Subcutaneous adipose tissue (tissue), 4 donors: Measurements from ENCODE around the gene AK8. TPM values are rescaled to one million over a fixed set of nuclear protein-coding genes. Genes with fewer than 3 reads are reported as not detected.

ENCODE experiments used
- CTCF ChIP-seq: fragments of 450-650 bp; IDR thresholded peaks from one replicate; pipeline ENCODE4 v1.5.1; 2016; ENCODE audit warnings: low read depth, mild to moderate bottlenecking, control low read depth, antibody characterized with exemption, moderate library complexity
- total RNA-seq, 4 donors: library from RNA; depleted of rRNA; stranded (reverse); fragments of >200 nt; gene quantifications; one replicate each; pipeline ENCODE4 v1.1.0, GENCODE V29; 2016

The AK8 gene
- total RNA-seq: 1 to 10 TPM in 3 of 4 donors, under 1 TPM in 1; 0.68 to 1.3 (median 1.1) TPM

- no peak for TF ChIP-seq CTCF
Observed at GRCh38 chr9:132877824-132878694, at the start of gene AK8. TSS of gene AK8 (minus strand) at chr9:132878284. CDS start at chr9:132878255, 29 bp downstream.

- no peak for TF ChIP-seq CTCF
Observed at GRCh38 chr9:132927704-132928103, 49.6 kb upstream of the AK8 start.

- no peak for TF ChIP-seq CTCF
Observed at GRCh38 chr9:132923346-132923902, 45.3 kb upstream of the AK8 start.

GRCh38 chr9:132919614-132920268 lies 41.7 kb upstream of the AK8 start:
- no peak for TF ChIP-seq CTCF

- TF ChIP-seq CTCF: no peak
Observed at GRCh38 chr9:132914924-132915323, 36.8 kb upstream of the AK8 start.

- no peak for TF ChIP-seq CTCF
Observed at GRCh38 chr9:132912131-132912530, 34.0 kb upstream of the AK8 start.

GRCh38 chr9:132910376-132910775 lies 32.3 kb upstream of the AK8 start:
- TF ChIP-seq CTCF: no peak
